HG03108 (cell line): Measurements from ENCODE around the gene OST4.
"Not testable (repeated sequence)": the region's sequence is repeated elsewhere in the genome, so short reads cannot be mapped to it uniquely, and the experiment has no call there.

Experiments used
- ATAC-seq: cut with Tn5 transposase; IDR thresholded peaks from one replicate; pipeline ENCODE4 v1.9.1; 2021; ENCODE audit warnings: moderate library complexity; ENCODE audit not compliant: unreplicated experiment

Gene OST4

GRCh38 chr2:27071277-27071989 lies at the start of gene OST4:
Gene OST4 (minus strand): TSS chr2:27071654.
- ATAC-seq: peak; percentile 84

- not testable (repeated sequence) for ATAC-seq
Measured at GRCh38 chr2:27119330-27119670, 47.8 kb upstream of the OST4 start.

- ATAC-seq: no peak
Measured at GRCh38 chr2:27118525-27119329, 47.3 kb upstream of the OST4 start, which contains the start of gene CGREF1. Gene CGREF1 (minus strand): TSS chr2:27119128. CDS start chr2:27104366, 14,762 bp downstream.

- no peak for ATAC-seq
Measured at GRCh38 chr2:27117995-27118524, 46.6 kb upstream of the OST4 start.

GRCh38 chr2:27115519-27115918 lies 44.1 kb upstream of the OST4 start:
- ATAC-seq: no peak

- not testable (repeated sequence) for ATAC-seq
Measured at GRCh38 chr2:27111392-27112078, 40.1 kb upstream of the OST4 start.

GRCh38 chr2:27110603-27111352 lies 39.3 kb upstream of the OST4 start:
- ATAC-seq: not testable (repeated sequence)

GRCh38 chr2:27109083-27109482 lies 37.6 kb upstream of the OST4 start:
- no peak for ATAC-seq

GRCh38 chr2:27108221-27108620 lies 36.8 kb upstream of the OST4 start:
- no peak for ATAC-seq

GRCh38 chr2:27105981-27106380 lies 34.5 kb upstream of the OST4 start:
- no peak for ATAC-seq

GRCh38 chr2:27102329-27102728 lies 30.9 kb upstream of the OST4 start:
- no peak for ATAC-seq

GRCh38 chr2:27100036-27100435 lies 28.6 kb upstream of the OST4 start:
- ATAC-seq: no peak

GRCh38 chr2:27099334-27099955 lies 28.0 kb upstream of the OST4 start:
- no peak for ATAC-seq

- ATAC-seq: no peak
Measured at GRCh38 chr2:27097341-27097740, 25.9 kb upstream of the OST4 start.

- ATAC-seq: no peak
Measured at GRCh38 chr2:27096748-27097297, 25.4 kb upstream of the OST4 start.

- ATAC-seq: no peak
Measured at GRCh38 chr2:27095745-27096651, 24.5 kb upstream of the OST4 start.

- no peak for ATAC-seq
Measured at GRCh38 chr2:27095427-27095744, 23.9 kb upstream of the OST4 start.

- ATAC-seq: no peak
Measured at GRCh38 chr2:27094353-27094984, 23.0 kb upstream of the OST4 start.
